Measurements from ENCODE around the gene NEGR1. TPM values are rescaled to one million over a fixed set of nuclear protein-coding genes. Genes with fewer than 3 reads are reported as not detected.
A peak's percentile ranks its signal among the peaks of the same experiment; 100 is the strongest.

Gene NEGR1
- polyA plus RNA-seq, 3 donors from 2014 or later, result 1.7 TPM; not detected in 2

- H3K27me3 Mint-ChIP-seq (ENCODE audit: low read depth in 3 of 3), result peaks cover 0 to 5% (median 0%) of the 10 kb centered on the region in 3 donors
- no peak overlapping the region for H3K4me3 Mint-ChIP-seq
- no peak overlapping the region for H3K27ac Mint-ChIP-seq
- no peak for DNase-seq
- H3K4me1 Mint-ChIP-seq, result no peaks in the 10 kb centered on the region
- peaks cover 2 to 37% (median 6%) of the 10 kb centered on the region in 6 donors for H3K9me3 Mint-ChIP-seq
- H3K36me3 Mint-ChIP-seq, result peaks cover 0 to 3% (median 3%) of the 10 kb centered on the region in 3 donors
Observed at GRCh38 chr1:71986160-71986559, 296.2 kb downstream of the NEGR1 start.

GRCh38 chr1:71980556-71980955 is 301.8 kb downstream of the NEGR1 start:
- peaks cover 0 to 8% (median 2%) of the 10 kb centered on the region in 6 donors for H3K9me3 Mint-ChIP-seq
- H3K4me1 Mint-ChIP-seq, result peaks cover 2 to 21% of the 10 kb centered on the region in 2 donors
- H3K27me3 Mint-ChIP-seq (ENCODE audit: low read depth in 3 of 3), result peaks cover 0 to 2% (median 2%) of the 10 kb centered on the region in 3 donors
- H3K27ac Mint-ChIP-seq, result no peak overlapping the region
- no peak overlapping the region for H3K4me3 Mint-ChIP-seq
- no peaks in the 10 kb centered on the region for H3K36me3 Mint-ChIP-seq
- DNase-seq, result no peak

GRCh38 chr1:71979882-71980281 is 302.5 kb downstream of the NEGR1 start:
- no peaks in the 10 kb centered on the region for H3K36me3 Mint-ChIP-seq
- H3K9me3 Mint-ChIP-seq, result peaks cover 0 to 8% (median 3%) of the 10 kb centered on the region in 6 donors
- peaks cover 2 to 21% of the 10 kb centered on the region in 2 donors for H3K4me1 Mint-ChIP-seq
- no peak overlapping the region for H3K27ac Mint-ChIP-seq
- H3K27me3 Mint-ChIP-seq (ENCODE audit: low read depth in 3 of 3), result peaks cover 0 to 2% (median 2%) of the 10 kb centered on the region in 3 donors
- H3K4me3 Mint-ChIP-seq, result no peak overlapping the region
- no peak for DNase-seq

GRCh38 chr1:71967670-71968069 is 314.7 kb downstream of the NEGR1 start:
- H3K4me1 Mint-ChIP-seq, result no peaks in the 10 kb centered on the region
- peaks cover 0 to 6% (median 4%) of the 10 kb centered on the region in 3 donors for H3K36me3 Mint-ChIP-seq
- peaks cover 0 to 27% (median 4%) of the 10 kb centered on the region in 6 donors for H3K9me3 Mint-ChIP-seq
- H3K4me3 Mint-ChIP-seq, result no peak overlapping the region
- H3K27ac Mint-ChIP-seq, result no peak overlapping the region
- no peaks in the 10 kb centered on the region for H3K27me3 Mint-ChIP-seq (ENCODE audit: low read depth in 3 of 3)
- DNase-seq, result no peak

GRCh38 chr1:71964188-71964587 is 318.2 kb downstream of the NEGR1 start:
- Mint-ChIP-seq H3K27ac (no peak overlapping the region), H3K36me3 (peaks cover 0 to 3% (median 0%) of the 10 kb centered on the region in 3 donors)

GRCh38 chr1:71956613-71957285 is 325.6 kb downstream of the NEGR1 start:
- Mint-ChIP-seq H3K4me1 (no peaks in the 10 kb centered on the region), H3K36me3 (no peaks in the 10 kb centered on the region), H3K27me3 (ENCODE audit: low read depth in 3 of 3) (peaks cover 0 to 2% (median 0%) of the 10 kb centered on the region in 3 donors), H3K27ac (no peak overlapping the region), H3K4me3 (no peak overlapping the region), H3K9me3 (peaks cover 2 to 29% (median 9%) of the 10 kb centered on the region in 6 donors)
- no peak for DNase-seq

More at GRCh38 chr1:71964188-71964587, 318.2 kb downstream of the NEGR1 start:
- Mint-ChIP-seq H3K9me3 (peaks cover 0 to 18% (median 3%) of the 10 kb centered on the region in 6 donors), H3K4me1 (no peaks in the 10 kb centered on the region), H3K27me3 (ENCODE audit: low read depth in 3 of 3) (no peaks in the 10 kb centered on the region), H3K4me3 (no peak overlapping the region)
- DNase-seq, result no peak

GRCh38 chr1:71950579-71950978 is 331.8 kb downstream of the NEGR1 start:
- DNase-seq, result no peak
- H3K4me1 Mint-ChIP-seq, result no peaks in the 10 kb centered on the region
- H3K36me3 Mint-ChIP-seq, result no peaks in the 10 kb centered on the region
- H3K9me3 Mint-ChIP-seq, result peaks cover 0 to 13% (median 5%) of the 10 kb centered on the region in 6 donors
- no peaks in the 10 kb centered on the region for H3K27me3 Mint-ChIP-seq (ENCODE audit: low read depth in 3 of 3)
- no peak overlapping the region for H3K27ac Mint-ChIP-seq
- H3K4me3 Mint-ChIP-seq, result peak overlapping the region in 1 of 5 donors; percentile 26

- Mint-ChIP-seq H3K27ac (no peak overlapping the region), H3K9me3 (peaks cover 0 to 13% (median 5%) of the 10 kb centered on the region in 6 donors), H3K4me1 (no peaks in the 10 kb centered on the region), H3K36me3 (no peaks in the 10 kb centered on the region), H3K27me3 (ENCODE audit: low read depth in 3 of 3) (no peaks in the 10 kb centered on the region), H3K4me3 (peak overlapping the region in 1 of 5 donors; percentile 18)
- no peak for DNase-seq
Observed at GRCh38 chr1:71949681-71950080, 332.7 kb downstream of the NEGR1 start.

- H3K9me3 Mint-ChIP-seq, result peaks cover 0 to 12% (median 5%) of the 10 kb centered on the region in 6 donors
Observed at GRCh38 chr1:71948561-71948960, 333.8 kb downstream of the NEGR1 start.

GRCh38 chr1:71944006-71944405 is 338.3 kb downstream of the NEGR1 start:
- Mint-ChIP-seq H3K27me3 (ENCODE audit: low read depth in 3 of 3) (no peaks in the 10 kb centered on the region), H3K9me3 (peaks cover 0 to 10% (median 0%) of the 10 kb centered on the region in 6 donors), H3K36me3 (no peaks in the 10 kb centered on the region), H3K4me3 (no peak overlapping the region), H3K4me1 (no peaks in the 10 kb centered on the region), H3K27ac (no peak overlapping the region)
- DNase-seq, result no peak

More at GRCh38 chr1:71948561-71948960, 333.8 kb downstream of the NEGR1 start:
- no peaks in the 10 kb centered on the region for H3K27me3 Mint-ChIP-seq (ENCODE audit: low read depth in 3 of 3)
- DNase-seq, result no peak
- H3K36me3 Mint-ChIP-seq, result no peaks in the 10 kb centered on the region
- H3K4me1 Mint-ChIP-seq, result no peaks in the 10 kb centered on the region
- H3K4me3 Mint-ChIP-seq, result no peak overlapping the region
- H3K27ac Mint-ChIP-seq, result no peak overlapping the region

- H3K4me1 Mint-ChIP-seq, result no peaks in the 10 kb centered on the region
- peaks cover 0 to 26% (median 2%) of the 10 kb centered on the region in 6 donors for H3K9me3 Mint-ChIP-seq
- no peaks in the 10 kb centered on the region for H3K27me3 Mint-ChIP-seq (ENCODE audit: low read depth in 3 of 3)
- no peaks in the 10 kb centered on the region for H3K36me3 Mint-ChIP-seq
- DNase-seq, result no peak
- H3K27ac Mint-ChIP-seq, result no peak overlapping the region
- no peak overlapping the region for H3K4me3 Mint-ChIP-seq
Observed at GRCh38 chr1:71940261-71940660, 342.1 kb downstream of the NEGR1 start.

- DNase-seq, result no peak
- Mint-ChIP-seq H3K9me3 (peaks cover 0 to 7% (median 2%) of the 10 kb centered on the region in 6 donors), H3K27me3 (ENCODE audit: low read depth in 3 of 3) (no peaks in the 10 kb centered on the region), H3K36me3 (no peaks in the 10 kb centered on the region), H3K4me3 (no peak overlapping the region), H3K27ac (no peak overlapping the region), H3K4me1 (no peaks in the 10 kb centered on the region)
Observed at GRCh38 chr1:71930511-71930910, 351.8 kb downstream of the NEGR1 start.

GRCh38 chr1:71921935-71922559 is 360.3 kb downstream of the NEGR1 start:
- Mint-ChIP-seq H3K27ac (no peak overlapping the region), H3K36me3 (peaks cover 0 to 7% (median 0%) of the 10 kb centered on the region in 3 donors), H3K4me3 (no peak overlapping the region), H3K27me3 (ENCODE audit: low read depth in 3 of 3) (peaks cover 0 to 2% (median 0%) of the 10 kb centered on the region in 3 donors), H3K9me3 (peaks cover 0 to 24% (median 5%) of the 10 kb centered on the region in 6 donors), H3K4me1 (no peaks in the 10 kb centered on the region)
- DNase-seq, result no peak

- no peak for DNase-seq
- Mint-ChIP-seq H3K27me3 (ENCODE audit: low read depth in 3 of 3) (peaks cover 0 to 2% (median 0%) of the 10 kb centered on the region in 3 donors), H3K9me3 (peaks cover 0 to 28% (median 9%) of the 10 kb centered on the region in 6 donors), H3K4me1 (no peaks in the 10 kb centered on the region), H3K4me3 (no peak overlapping the region), H3K36me3 (peaks cover 0 to 10% (median 0%) of the 10 kb centered on the region in 3 donors), H3K27ac (no peak overlapping the region)
Observed at GRCh38 chr1:71921204-71921603, 361.1 kb downstream of the NEGR1 start.
